HEK293T (cell line): ENCODE data around the gene CACNB1.

Experiments
- ARNT ChIP-seq: fragments of 450-650 bp; IDR thresholded peaks from 2 replicates; pipeline ENCODE4 v1.6.1; 2017; ENCODE audit warnings: mild to moderate bottlenecking
- BHLHE40 ChIP-seq: fragments of 450-650 bp; IDR thresholded peaks from 2 replicates; pipeline ENCODE4 v1.6.1; 2016; ENCODE audit warnings: mild to moderate bottlenecking, moderate library complexity, borderline replicate concordance
- FOXM1 ChIP-seq: fragments of 450-650 bp; IDR thresholded peaks from 2 replicates; pipeline ENCODE4 v1.6.1; 2017; ENCODE audit warnings: mild to moderate bottlenecking, borderline replicate concordance
- HDGF ChIP-seq: fragments of 450-650 bp; IDR thresholded peaks from 2 replicates; pipeline ENCODE4 v1.6.1; 2017; ENCODE audit warnings: antibody characterized with exemption, borderline replicate concordance
- L3MBTL2 ChIP-seq: fragments of 450-650 bp; conservative IDR thresholded peaks from 2 replicates; pipeline ENCODE4 v1.6.1; 2016; ENCODE audit warnings: mild to moderate bottlenecking
- NFRKB ChIP-seq: fragments of 450-650 bp; IDR thresholded peaks from 2 replicates; pipeline ENCODE4 v1.6.1; 2016; ENCODE audit warnings: mild to moderate bottlenecking, moderate library complexity
- SP1 ChIP-seq: fragments of 450-650 bp; IDR thresholded peaks from 2 replicates; pipeline ENCODE4 v1.6.1; 2017
- SUZ12 ChIP-seq: fragments of 450-650 bp; IDR thresholded peaks from 2 replicates; pipeline ENCODE4 v1.6.1; 2016; ENCODE audit warnings: mild to moderate bottlenecking
- TARDBP ChIP-seq: fragments of 450-650 bp; IDR thresholded peaks from 2 replicates; pipeline ENCODE4 v1.6.1; 2016

GRCh38 chr17:39153599-39154051, 43.8 kb downstream of the CACNB1 start:
- TF ChIP-seq ARNT (no peak), FOXM1 (no peak), NFRKB (no peak), BHLHE40 (no peak), SP1 (no peak), L3MBTL2 (no peak), TARDBP (no peak), HDGF (no peak), SUZ12 (no peak)
